ENCODE data around the gene LBP. TPM values are rescaled to one million over a fixed set of nuclear protein-coding genes. Genes with fewer than 3 reads are reported as not detected.
"Not testable (repeated sequence)": the region's sequence is repeated elsewhere in the genome, so short reads cannot be mapped to it uniquely, and the experiment has no call there.

Gene LBP
- total RNA-seq, 4 donors from 2014 or later = 0.95 to 59.9 (median 7.0) TPM

- TF ChIP-seq CTCF (IDR thresholded peaks at IDR 0.05) = no peak
- no peak for DNase-seq (ENCODE audit: low spot score)
- peak; percentile 57 for ATAC-seq (ENCODE audit: low FRiP score)
Observed at GRCh38 chr20:38373231-38373867, 27.1 kb downstream of the LBP start.

GRCh38 chr20:38373898-38374297, 27.6 kb downstream of the LBP start:
- TF ChIP-seq CTCF (IDR thresholded peaks at IDR 0.05) = no peak
- no peak for ATAC-seq (ENCODE audit: low FRiP score)

GRCh38 chr20:38377039-38377685, 30.9 kb downstream of the LBP start:
- TF ChIP-seq CTCF (IDR thresholded peaks at IDR 0.05) = no peak
- no peak for DNase-seq (ENCODE audit: low spot score)
- ATAC-seq (ENCODE audit: low FRiP score) = no peak

More at GRCh38 chr20:38373898-38374297, 27.6 kb downstream of the LBP start:
- no peak for DNase-seq (ENCODE audit: low spot score)

- not testable (repeated sequence) for DNase-seq (ENCODE audit: low spot score); ATAC-seq (ENCODE audit: low FRiP score)
Observed at GRCh38 chr20:38377838-38378237, 31.6 kb downstream of the LBP start.

GRCh38 chr20:38383147-38383546, 36.9 kb downstream of the LBP start:
- no peak for ATAC-seq (ENCODE audit: low FRiP score)
- no peak for TF ChIP-seq CTCF (IDR thresholded peaks at IDR 0.05)
- no peak for DNase-seq (ENCODE audit: low spot score)

GRCh38 chr20:38386004-38386403, 39.7 kb downstream of the LBP start:
- no peak for TF ChIP-seq CTCF (IDR thresholded peaks at IDR 0.05)
- ATAC-seq (ENCODE audit: low FRiP score) (no peak), DNase-seq (ENCODE audit: low spot score) (no peak)

- ATAC-seq (ENCODE audit: low FRiP score) = no peak
- DNase-seq (ENCODE audit: low spot score) = no peak
- no peak for TF ChIP-seq CTCF (IDR thresholded peaks at IDR 0.05)
Observed at GRCh38 chr20:38386851-38387250, 40.6 kb downstream of the LBP start.

Measured in omental fat pad (tissue), 4 donors.